ENCODE data around the gene MOV10. TPM values are rescaled to one million over a fixed set of nuclear protein-coding genes. Genes with fewer than 3 reads are reported as not detected.

The MOV10 gene
- total RNA-seq, 1 donor from 2014 or later = 35.7 TPM

GRCh38 chr1:112686417-112686816 is 12.0 kb downstream of the MOV10 start:
- no peak for DNase-seq (ENCODE audit: low read depth)
- no peak for TF ChIP-seq CTCF (conservative IDR thresholded peaks at IDR 0.05; ENCODE audit: low read depth, low read length)
- no peak overlapping the region for H3K4me3 ChIP-seq (ENCODE audit: low read depth, low read length)

GRCh38 chr1:112686835-112687234 is 12.4 kb downstream of the MOV10 start:
- DNase-seq (ENCODE audit: low read depth) = no peak
- no peak overlapping the region for H3K4me3 ChIP-seq (ENCODE audit: low read depth, low read length)
- TF ChIP-seq CTCF (conservative IDR thresholded peaks at IDR 0.05; ENCODE audit: low read depth, low read length) = no peak

GRCh38 chr1:112687361-112687760 is 12.9 kb downstream of the MOV10 start:
- H3K4me3 ChIP-seq (ENCODE audit: low read depth, low read length) = no peak overlapping the region
- no peak for TF ChIP-seq CTCF (conservative IDR thresholded peaks at IDR 0.05; ENCODE audit: low read depth, low read length)
- DNase-seq (ENCODE audit: low read depth) = no peak

GRCh38 chr1:112687785-112688496 is 13.5 kb downstream of the MOV10 start:
- no peak overlapping the region for H3K4me3 ChIP-seq (ENCODE audit: low read depth, low read length)
- no peak for DNase-seq (ENCODE audit: low read depth)
- no peak for TF ChIP-seq CTCF (conservative IDR thresholded peaks at IDR 0.05; ENCODE audit: low read depth, low read length)

- DNase-seq (ENCODE audit: low read depth) = no peak
- no peak overlapping the region for H3K4me3 ChIP-seq (ENCODE audit: low read depth, low read length)
- TF ChIP-seq CTCF (conservative IDR thresholded peaks at IDR 0.05; ENCODE audit: low read depth, low read length) = no peak
Observed at GRCh38 chr1:112688781-112689193, 14.3 kb downstream of the MOV10 start.

GRCh38 chr1:112689196-112689841 is 14.9 kb downstream of the MOV10 start:
- H3K4me3 ChIP-seq (ENCODE audit: low read depth, low read length) = no peak overlapping the region
- DNase-seq (ENCODE audit: low read depth) = no peak
- TF ChIP-seq CTCF (conservative IDR thresholded peaks at IDR 0.05; ENCODE audit: low read depth, low read length) = no peak

GRCh38 chr1:112689842-112690237 is 15.4 kb downstream of the MOV10 start:
- H3K4me3 ChIP-seq (ENCODE audit: low read depth, low read length) = no peak overlapping the region
- TF ChIP-seq CTCF (conservative IDR thresholded peaks at IDR 0.05; ENCODE audit: low read depth, low read length) = no peak
- DNase-seq (ENCODE audit: low read depth) = no peak

Data from epithelial cell of proximal tubule (primary cell).